ENCODE measurements around the gene MAPRE2.

DNA sequence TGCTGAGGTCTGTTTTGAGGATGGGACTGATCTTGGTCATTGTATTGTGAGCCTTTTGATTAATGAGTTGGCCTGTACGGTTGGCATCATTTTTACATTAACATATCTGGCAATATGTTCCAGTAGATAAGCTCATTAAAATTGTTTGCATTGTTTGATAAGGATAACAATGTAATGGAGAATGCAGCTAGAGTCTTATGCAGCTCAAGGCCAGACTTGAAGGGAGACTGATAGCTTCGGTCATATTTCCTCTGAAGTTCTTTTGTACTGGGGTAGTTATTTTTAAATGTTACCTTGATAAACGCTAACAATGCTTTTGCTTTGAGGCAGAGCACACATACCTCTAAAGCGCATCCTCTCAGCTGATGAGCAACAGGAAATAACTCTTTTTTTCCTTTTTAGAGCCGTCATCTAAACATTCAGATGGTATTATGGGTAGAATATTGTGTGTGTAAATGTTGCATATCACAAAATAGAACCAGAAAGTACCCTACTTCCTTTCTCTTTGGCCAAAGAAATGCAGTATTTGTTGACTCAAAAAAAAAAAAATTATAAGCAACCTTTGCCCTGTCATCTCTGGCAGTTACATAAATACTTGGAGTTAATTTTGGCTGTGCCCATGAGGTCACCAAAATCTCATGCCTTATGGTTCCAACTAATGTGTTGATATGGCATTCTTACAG lies 1.3 kb downstream of the MAPRE2 start:
- no peak for TF ChIP-seq POLR2AphosphoS5 (IDR thresholded peaks at IDR 0.05)
- TF ChIP-seq, protein P1, sequence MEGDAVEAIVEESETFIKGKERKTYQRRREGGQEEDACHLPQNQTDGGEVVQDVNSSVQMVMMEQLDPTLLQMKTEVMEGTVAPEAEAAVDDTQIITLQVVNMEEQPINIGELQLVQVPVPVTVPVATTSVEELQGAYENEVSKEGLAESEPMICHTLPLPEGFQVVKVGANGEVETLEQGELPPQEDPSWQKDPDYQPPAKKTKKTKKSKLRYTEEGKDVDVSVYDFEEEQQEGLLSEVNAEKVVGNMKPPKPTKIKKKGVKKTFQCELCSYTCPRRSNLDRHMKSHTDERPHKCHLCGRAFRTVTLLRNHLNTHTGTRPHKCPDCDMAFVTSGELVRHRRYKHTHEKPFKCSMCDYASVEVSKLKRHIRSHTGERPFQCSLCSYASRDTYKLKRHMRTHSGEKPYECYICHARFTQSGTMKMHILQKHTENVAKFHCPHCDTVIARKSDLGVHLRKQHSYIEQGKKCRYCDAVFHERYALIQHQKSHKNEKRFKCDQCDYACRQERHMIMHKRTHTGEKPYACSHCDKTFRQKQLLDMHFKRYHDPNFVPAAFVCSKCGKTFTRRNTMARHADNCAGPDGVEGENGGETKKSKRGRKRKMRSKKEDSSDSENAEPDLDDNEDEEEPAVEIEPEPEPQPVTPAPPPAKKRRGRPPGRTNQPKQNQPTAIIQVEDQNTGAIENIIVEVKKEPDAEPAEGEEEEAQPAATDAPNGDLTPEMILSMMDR (IDR thresholded peaks at IDR 0.05) = no peak
